Measurements from ENCODE around the gene DOCK10. TPM values are rescaled to one million over a fixed set of nuclear protein-coding genes. Genes with fewer than 3 reads are reported as not detected.

Gene DOCK10
- total RNA-seq, 2 donors from 2014 or later, result 0.93 to 2.0 TPM

DNA sequence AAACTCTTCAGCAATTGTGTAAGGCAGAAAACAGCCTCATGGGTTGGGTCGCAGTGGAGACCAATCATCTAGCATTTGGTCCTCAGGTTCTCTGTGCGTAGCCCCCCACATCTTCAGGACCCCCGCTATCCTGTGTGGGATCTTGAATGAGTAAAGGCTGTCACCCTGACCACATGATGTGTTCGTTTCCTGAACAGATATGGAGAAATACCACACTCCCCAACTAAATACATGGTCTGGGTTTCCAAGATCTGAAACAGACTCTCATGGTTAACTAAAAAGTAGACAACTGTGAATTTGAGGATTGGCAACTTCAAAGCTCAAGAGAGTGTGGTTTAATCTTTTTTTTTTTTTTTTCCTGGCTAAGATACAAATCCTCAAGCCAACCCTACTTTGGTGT, 23.2 kb downstream of the DOCK10 start:
- H3K4me3 ChIP-seq, result no peak overlapping the region
- H3K27ac ChIP-seq, result no peak overlapping the region
- no peaks in the 10 kb centered on the region for H3K36me3 ChIP-seq
- H3K27me3 ChIP-seq, result no peaks in the 10 kb centered on the region
- DNase-seq (ENCODE audit: low spot score), result no peak
- H3K9me3 ChIP-seq, result no peaks in the 10 kb centered on the region
- H3K4me1 ChIP-seq, result no peaks in the 10 kb centered on the region
- TF ChIP-seq CTCF (IDR thresholded peaks at IDR 0.05), result no peak

DNA sequence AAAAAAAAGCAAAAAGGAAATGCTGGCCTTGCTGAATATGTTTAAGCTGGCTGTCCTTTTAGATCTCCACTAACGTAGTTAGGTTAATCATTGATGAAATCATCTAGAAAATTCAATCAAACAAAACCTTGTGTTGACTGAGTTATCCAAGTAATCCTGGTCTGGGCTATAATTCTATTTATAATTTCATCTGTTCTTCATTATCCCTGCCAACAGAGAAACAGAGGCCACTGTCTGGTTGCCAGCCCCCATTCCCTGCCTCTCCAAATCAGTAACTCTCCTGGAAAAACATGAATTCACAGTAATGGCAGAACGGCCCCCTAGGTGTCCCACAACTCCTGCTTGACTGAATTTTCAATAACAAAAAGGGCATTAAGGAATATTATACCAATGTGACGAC, 24.6 kb downstream of the DOCK10 start:
- no peak for TF ChIP-seq CTCF (IDR thresholded peaks at IDR 0.05)

DNA sequence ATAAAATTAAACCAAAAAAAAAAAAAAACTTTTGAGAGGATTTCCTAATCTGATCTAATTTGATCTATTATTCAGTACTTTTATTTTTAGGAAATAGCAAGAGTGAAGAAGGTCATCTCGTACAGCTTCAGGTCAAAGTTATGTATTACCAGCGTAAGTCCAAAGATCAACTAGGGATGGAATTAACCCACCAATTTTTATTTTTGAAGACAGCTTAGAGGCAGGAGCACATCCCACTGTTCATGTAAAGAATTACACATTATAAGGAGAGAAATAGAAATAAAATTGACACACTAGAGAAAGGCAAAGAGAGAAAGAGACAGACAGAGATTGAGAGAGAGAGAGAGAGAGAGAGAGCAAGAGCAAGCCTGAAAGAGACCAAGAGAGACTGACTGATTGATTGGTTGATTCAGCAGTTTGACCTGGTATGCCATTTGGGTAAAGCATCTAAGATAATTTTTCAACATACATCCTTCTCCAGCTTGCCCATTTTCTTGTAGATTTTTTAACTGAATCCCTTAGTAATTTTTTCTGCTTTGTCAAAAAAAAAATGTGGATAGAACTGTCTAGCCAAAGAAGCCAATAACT, 25.1 kb downstream of the DOCK10 start:
- DNase-seq (ENCODE audit: low spot score), result no peak
- no peak for TF ChIP-seq CTCF (IDR thresholded peaks at IDR 0.05)
- H3K27ac ChIP-seq, result no peak overlapping the region
- H3K27me3 ChIP-seq, result no peaks in the 10 kb centered on the region
- H3K4me1 ChIP-seq, result no peaks in the 10 kb centered on the region
- H3K4me3 ChIP-seq, result no peak overlapping the region
- no peaks in the 10 kb centered on the region for H3K9me3 ChIP-seq
- H3K36me3 ChIP-seq, result no peaks in the 10 kb centered on the region

More for the DNA sequence above, 24.6 kb downstream of the DOCK10 start:
- Histone ChIP-seq H3K27ac (no peak overlapping the region), H3K27me3 (no peaks in the 10 kb centered on the region), H3K36me3 (no peaks in the 10 kb centered on the region), H3K9me3 (no peaks in the 10 kb centered on the region), H3K4me3 (no peak overlapping the region), H3K4me1 (no peaks in the 10 kb centered on the region)
- DNase-seq (ENCODE audit: low spot score), result no peak

DNA sequence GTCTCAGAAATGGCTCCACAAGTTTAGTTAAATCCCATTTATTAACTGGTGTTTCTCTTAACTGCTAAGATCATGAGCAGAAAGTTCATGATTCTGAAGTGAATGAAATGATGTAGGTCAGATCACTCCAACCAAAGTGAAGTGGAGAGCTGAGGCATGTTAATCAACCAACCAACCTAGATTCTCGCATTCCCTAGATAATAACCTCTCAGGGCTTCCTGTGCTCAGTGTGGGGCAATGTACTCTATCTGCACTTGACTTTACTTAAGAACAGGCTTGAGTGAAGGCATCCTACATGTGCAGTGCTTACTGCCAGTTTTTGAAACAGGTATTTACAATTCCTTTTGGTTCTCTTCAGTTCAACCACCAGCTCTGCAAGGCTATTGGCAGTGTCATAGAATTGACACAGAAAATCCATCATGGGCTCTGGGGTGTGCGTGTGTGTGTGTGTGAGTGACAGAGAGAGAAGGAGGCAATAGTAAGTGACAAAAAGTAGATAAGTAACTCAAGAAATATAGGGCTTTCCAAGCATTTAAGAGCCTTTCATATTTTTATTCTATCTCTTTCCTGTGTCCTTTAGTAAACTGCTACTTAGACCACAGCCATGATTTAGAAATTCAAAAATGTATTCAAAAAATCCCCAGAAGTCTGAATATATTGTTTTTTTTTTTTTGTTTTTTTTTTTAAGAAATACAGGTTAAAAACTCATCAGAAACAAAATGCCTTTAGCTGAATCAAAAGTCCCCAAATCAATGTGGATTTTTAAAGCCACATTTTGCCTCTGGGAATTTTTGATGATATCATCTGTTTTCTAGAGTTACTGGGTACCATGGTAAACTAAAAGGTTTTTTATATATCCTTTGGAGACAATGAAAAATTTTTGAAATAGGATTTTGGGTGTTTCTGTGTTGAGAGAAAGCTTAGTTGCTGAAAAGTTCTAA, 28.6 kb downstream of the DOCK10 start:
- no peaks in the 10 kb centered on the region for H3K9me3 ChIP-seq
- no peak for TF ChIP-seq CTCF (IDR thresholded peaks at IDR 0.05)
- no peaks in the 10 kb centered on the region for H3K27me3 ChIP-seq
- H3K4me1 ChIP-seq, result no peaks in the 10 kb centered on the region
- H3K27ac ChIP-seq, result no peak overlapping the region
- no peaks in the 10 kb centered on the region for H3K36me3 ChIP-seq
- no peak for DNase-seq (ENCODE audit: low spot score)
- no peak overlapping the region for H3K4me3 ChIP-seq

GRCh38 chr2:225011585-225011984, 30.7 kb downstream of the DOCK10 start:
- Histone ChIP-seq H3K4me1 (no peaks in the 10 kb centered on the region), H3K9me3 (no peaks in the 10 kb centered on the region), H3K27ac (no peak overlapping the region), H3K36me3 (no peaks in the 10 kb centered on the region), H3K27me3 (no peaks in the 10 kb centered on the region), H3K4me3 (no peak overlapping the region)
- no peak for TF ChIP-seq CTCF (IDR thresholded peaks at IDR 0.05)
- DNase-seq (ENCODE audit: low spot score), result no peak
